ENCODE results near the gene CCDC183. TPM values are rescaled to one million over a fixed set of nuclear protein-coding genes. Genes with fewer than 3 reads are reported as not detected.

CCDC183 gene
- total RNA-seq, 2 experiments from 2014 or later = 0.97 to 1.1 TPM

DNA sequence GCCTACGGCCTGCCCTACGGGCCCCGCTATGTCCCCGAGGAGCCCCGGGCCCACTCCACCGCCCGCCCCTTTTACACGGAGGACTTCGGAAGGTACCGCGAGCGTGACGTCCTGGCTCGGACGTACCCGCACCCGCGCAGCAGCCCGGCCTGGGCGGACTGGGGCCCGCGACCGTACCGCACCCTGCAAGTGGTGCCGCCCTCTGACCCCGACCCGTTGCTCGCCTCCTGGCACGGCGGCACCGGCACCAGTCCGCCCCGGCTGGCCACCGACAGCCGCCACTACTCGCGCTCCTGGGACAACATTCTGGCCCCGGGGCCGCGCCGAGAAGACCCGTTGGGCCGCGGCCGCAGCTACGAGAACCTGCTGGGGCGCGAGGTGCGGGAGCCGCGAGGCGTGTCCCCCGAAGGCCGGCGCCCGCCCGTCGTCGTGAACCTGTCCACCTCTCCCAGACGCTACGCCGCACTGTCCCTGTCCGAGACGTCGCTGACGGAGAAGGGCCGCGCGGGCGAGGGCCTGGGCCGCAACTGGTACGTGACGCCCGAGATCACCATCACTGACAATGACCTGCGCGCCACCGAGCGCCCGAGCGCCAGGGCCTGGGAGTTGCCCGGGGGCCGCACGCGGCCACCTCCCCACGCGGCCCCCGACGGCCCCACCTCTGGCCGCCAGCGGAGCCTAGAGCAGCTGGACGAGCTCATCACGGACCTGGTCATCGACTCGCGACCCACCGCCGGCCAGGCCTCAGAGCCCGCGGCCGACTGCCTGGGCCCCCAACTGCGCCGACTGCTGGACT lies 49.5 kb downstream of the CCDC183 start:
- peak overlapping the region; percentile 41 for H3K4me3 Mint-ChIP-seq

DNA sequence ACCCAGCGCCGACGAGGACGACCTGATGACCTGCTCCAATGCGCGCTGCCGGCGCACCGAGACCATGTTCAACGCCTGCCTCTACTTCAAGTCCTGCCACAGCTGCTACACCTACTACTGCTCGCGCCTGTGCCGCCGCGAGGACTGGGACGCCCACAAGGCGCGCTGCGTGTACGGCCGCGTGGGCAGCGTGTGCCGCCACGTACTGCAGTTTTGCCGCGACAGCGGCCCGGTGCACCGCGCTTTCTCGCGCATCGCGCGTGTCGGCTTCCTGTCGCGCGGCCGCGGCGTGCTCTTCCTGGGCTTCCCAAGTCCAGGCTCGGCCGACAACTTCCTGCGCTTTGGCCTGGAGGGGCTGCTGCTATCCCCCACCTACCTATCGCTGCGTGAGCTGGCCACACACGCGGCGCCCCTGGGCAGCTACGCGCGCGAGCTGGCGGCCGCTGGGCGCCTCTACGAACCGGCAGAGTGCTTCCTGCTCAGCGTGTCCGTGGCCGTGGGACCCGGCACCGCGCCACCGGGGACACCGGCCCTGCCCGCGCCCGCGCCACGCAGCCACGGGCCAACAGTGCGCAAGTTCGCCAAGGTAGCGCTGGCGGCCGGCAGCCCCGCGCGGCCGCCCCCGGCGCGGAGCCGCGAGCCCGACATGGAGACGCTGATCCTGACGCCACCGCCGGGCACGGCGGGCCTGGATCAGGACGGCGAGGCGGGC lies 50.4 kb downstream of the CCDC183 start:
- no peak for DNase-seq
- ChIA-PET CTCF (interaction anchor here (0.9 to 2.5 kb wide), 5 partner anchors 18 to 200 kb away, joined by 3 to 8 read pairs (median 3); partner anchors contain the start of genes NPDC1 and TRAF2), POLR2A (no interaction called here)
- peaks cover 17% of the 10 kb centered on the region for H3K27me3 Mint-ChIP-seq
- no peak overlapping the region for H3K4me3 Mint-ChIP-seq
- no peaks in the 10 kb centered on the region for H3K9me3 Mint-ChIP-seq
- peak overlapping the region; percentile 62 for H3K27ac Mint-ChIP-seq
- H3K36me3 Mint-ChIP-seq (ENCODE audit: low read depth) = peaks cover 3% of the 10 kb centered on the region
- peaks cover 27% of the 10 kb centered on the region for H3K4me1 Mint-ChIP-seq

More for the DNA sequence above, 49.5 kb downstream of the CCDC183 start:
- peaks cover 6% of the 10 kb centered on the region for H3K36me3 Mint-ChIP-seq (ENCODE audit: low read depth)
- H3K9me3 Mint-ChIP-seq = no peaks in the 10 kb centered on the region
- DNase-seq = no peak
- H3K27me3 Mint-ChIP-seq = peaks cover 17% of the 10 kb centered on the region
- ChIA-PET CTCF (interaction anchor here (1.0 to 2.5 kb wide), 2 partner anchors 17 to 201 kb away, joined by 3 to 8 read pairs; partner anchors contain the start of gene NPDC1), POLR2A (no interaction called here)
- peaks cover 27% of the 10 kb centered on the region for H3K4me1 Mint-ChIP-seq
- H3K27ac Mint-ChIP-seq = peak overlapping the region; percentile 57

DNA sequence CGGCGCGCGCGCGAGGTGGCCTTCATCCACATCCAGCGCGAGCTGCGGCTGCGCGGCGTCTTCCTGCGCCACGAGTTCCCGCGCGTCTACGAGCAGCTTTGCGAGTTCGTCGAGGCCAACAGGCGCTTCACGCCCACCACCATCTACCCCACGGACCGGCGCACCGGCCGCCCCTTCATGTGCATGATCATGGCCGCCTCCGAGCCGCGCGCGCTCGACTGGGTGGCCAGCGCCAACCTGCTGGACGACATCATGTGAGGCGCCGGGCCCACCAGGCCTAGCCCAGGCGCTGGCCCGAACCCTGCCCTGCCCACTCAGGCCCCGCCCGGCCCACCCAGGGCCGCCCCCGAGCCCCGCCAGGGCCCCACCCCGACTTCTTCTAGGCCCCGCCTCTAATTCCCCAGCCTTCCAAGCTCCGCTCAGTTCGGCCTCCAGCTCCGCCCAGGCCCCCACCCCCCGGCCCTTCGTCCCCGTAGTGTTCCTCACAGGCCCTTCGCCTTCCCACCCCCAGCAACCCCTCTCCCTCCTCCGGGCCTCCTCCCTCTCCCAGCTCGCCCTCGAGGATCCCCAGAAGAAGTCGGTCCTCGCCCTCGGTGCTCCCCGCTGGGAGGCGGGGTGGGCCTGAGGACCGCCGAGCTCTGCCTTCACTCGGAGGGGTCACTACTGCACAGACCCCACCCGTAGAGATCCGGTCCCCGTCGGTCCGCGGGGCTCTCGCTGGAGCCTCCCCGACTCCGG lies 51.1 kb downstream of the CCDC183 start:
- no peak for DNase-seq
- Mint-ChIP-seq H3K4me1 (peaks cover 23% of the 10 kb centered on the region), H3K4me3 (peak overlapping the region; percentile 92), H3K27me3 (peaks cover 17% of the 10 kb centered on the region), H3K36me3 (ENCODE audit: low read depth) (peaks cover 3% of the 10 kb centered on the region), H3K27ac (peak overlapping the region; percentile 67), H3K9me3 (no peaks in the 10 kb centered on the region)
- POLR2A ChIA-PET = no interaction called here
- CTCF ChIA-PET = interaction anchor here (0.9 to 2.2 kb wide), 5 partner anchors 18 to 182 kb away, joined by 3 to 7 read pairs (median 3); partner anchors contain the start of gene TRAF2

DNA sequence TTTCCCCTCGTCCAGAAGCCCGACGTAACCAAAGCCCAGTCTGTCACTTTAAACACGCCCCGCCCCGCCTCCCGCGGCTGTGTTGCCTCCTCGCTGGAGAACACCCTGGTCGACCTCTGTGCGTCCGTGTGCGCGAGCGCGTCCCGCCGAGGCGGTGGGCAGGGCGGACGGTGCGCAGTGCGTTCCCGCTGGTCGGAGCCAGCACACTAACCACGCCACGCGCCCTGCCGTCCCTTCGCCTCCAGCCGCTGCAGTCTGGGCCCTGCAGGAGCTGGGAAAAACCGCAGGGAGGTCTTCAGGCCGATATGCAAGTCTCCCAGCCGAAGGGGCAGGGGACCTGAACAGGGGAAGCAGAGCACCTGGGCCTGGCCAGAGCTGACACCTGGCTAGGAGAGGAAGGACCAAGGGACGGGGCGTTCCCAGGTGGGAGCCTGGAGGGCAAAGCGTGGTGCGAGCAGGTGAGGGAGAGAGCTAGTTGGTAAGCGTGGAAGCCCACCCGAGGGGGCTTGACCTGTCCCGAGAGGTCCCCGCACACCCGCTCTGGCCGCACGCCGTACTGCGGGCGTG lies 51.8 kb downstream of the CCDC183 start:
- Mint-ChIP-seq H3K4me1 (peaks cover 21% of the 10 kb centered on the region), H3K4me3 (peak overlapping the region; percentile 92), H3K27ac (peak overlapping the region; percentile 67), H3K36me3 (ENCODE audit: low read depth) (peaks cover 3% of the 10 kb centered on the region), H3K27me3 (peaks cover 17% of the 10 kb centered on the region), H3K9me3 (no peaks in the 10 kb centered on the region)
- CTCF ChIA-PET = interaction anchor here (0.9 to 2.2 kb wide), 4 partner anchors 22 to 181 kb away, joined by 3 to 7 read pairs (median 4); partner anchors contain the start of gene TRAF2
- POLR2A ChIA-PET = no interaction called here
- peak; percentile 81 for DNase-seq

DNA sequence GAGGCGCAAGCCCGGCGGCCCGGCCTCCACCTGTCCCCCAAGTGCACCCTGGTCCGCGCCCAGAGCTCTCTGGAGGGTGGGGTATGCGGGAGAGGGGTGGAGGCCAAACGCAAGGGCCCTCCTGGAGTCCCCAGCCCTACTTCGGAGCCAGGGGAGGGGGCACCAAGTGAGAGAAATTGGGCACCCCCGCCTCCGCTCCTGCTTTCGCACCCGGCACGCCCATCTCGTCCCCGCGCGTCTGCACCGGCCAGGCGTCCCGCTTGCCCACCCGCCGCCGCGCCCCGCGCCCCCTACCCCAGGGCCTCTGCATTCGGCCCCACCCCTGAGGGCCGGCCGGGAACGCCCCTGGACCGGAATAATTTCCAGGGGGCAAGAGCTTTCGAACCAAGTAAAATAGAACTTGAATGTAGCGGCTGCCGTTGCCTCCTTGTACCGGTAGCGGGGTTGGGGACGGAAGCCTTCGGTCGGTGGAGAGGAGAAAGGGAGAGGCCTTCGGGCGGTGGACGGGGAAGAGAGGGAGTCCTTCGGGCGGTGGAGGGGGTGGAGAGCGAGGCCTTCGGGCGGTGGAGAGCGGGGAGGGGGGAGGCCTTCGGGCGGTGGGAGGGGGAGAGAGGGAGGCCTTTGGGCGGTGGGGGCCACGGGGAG lies 52.4 kb downstream of the CCDC183 start:
- Mint-ChIP-seq H3K4me1 (peaks cover 19% of the 10 kb centered on the region), H3K36me3 (ENCODE audit: low read depth) (peaks cover 3% of the 10 kb centered on the region), H3K4me3 (peak overlapping the region; percentile 92), H3K27me3 (peaks cover 16% of the 10 kb centered on the region), H3K9me3 (no peaks in the 10 kb centered on the region), H3K27ac (peak overlapping the region; percentile 86)
- ChIA-PET POLR2A (no interaction called here), CTCF (interaction anchor here (0.9 to 2.2 kb wide), 3 partner anchors 22 to 181 kb away, joined by 3 to 7 read pairs (median 6); no protein-coding TSS in a partner anchor)
- DNase-seq = peak; percentile 55

DNA sequence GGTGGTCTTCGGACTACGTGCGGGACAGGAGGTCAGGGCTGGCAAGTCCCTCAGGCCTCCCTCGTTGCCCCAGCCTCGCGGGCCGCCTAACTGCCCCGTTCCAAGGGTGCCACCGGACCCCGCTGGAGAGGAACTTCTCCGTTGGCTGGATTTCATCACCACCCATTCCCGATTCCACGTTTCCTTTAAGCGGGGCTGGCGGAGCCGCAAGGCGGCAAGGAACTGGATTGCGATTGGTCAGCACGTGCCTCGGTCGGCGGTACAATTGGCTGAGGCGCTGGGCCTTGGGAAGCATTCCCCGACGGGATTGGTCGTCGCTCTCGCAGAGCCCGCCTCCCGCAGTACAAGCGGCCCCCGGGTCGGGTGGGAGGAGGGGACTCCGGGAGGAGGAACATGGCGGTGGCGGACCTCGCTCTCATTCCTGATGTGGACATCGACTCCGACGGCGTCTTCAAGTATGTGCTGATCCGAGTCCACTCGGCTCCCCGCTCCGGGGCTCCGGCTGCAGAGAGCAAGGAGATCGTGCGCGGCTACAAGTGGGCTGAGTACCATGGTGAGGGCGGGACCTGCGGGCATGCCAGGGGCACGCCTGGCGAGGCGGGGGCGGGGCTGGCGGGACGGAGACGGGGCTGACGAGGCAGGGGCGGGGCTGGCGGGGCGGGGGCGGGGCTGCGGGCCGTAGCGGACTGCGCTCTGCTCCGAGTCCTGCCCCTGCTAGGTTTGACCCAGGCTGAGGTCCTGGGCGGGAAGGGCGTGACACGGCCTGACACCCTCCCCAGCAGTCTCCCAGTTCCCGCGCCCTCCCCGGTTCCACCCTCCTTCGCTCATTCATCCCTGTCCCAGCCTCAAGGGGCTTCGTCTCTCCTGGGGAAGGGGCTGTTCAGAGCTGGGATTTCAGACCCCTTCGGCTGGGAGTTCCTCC lies 53.2 kb downstream of the CCDC183 start, which contains the start of gene PHPT1:
Gene PHPT1 (plus strand): TSS at position 372 of the 922 bp plus-strand sequence. CDS start 22 bp downstream, at position 394.
- H3K27me3 Mint-ChIP-seq = peaks cover 14% of the 10 kb centered on the region
- H3K4me3 Mint-ChIP-seq = peak within 1 kb of the TSS; percentile 92
- H3K36me3 Mint-ChIP-seq (ENCODE audit: low read depth) = peaks cover 3% of the 10 kb centered on the region
- DNase-seq = peak; percentile 97
- H3K4me1 Mint-ChIP-seq = peaks cover 17% of the 10 kb centered on the region
- POLR2A ChIA-PET = no interaction called here
- CTCF ChIA-PET = interaction anchor here (1.1 to 2.2 kb wide), 2 partner anchors 53 to 95 kb away, joined by 3 to 6 read pairs; partner anchors contain the start of gene FBXW5
- no peaks in the 10 kb centered on the region for H3K9me3 Mint-ChIP-seq
- peak within 1 kb of the TSS; percentile 88 for H3K27ac Mint-ChIP-seq

DNA sequence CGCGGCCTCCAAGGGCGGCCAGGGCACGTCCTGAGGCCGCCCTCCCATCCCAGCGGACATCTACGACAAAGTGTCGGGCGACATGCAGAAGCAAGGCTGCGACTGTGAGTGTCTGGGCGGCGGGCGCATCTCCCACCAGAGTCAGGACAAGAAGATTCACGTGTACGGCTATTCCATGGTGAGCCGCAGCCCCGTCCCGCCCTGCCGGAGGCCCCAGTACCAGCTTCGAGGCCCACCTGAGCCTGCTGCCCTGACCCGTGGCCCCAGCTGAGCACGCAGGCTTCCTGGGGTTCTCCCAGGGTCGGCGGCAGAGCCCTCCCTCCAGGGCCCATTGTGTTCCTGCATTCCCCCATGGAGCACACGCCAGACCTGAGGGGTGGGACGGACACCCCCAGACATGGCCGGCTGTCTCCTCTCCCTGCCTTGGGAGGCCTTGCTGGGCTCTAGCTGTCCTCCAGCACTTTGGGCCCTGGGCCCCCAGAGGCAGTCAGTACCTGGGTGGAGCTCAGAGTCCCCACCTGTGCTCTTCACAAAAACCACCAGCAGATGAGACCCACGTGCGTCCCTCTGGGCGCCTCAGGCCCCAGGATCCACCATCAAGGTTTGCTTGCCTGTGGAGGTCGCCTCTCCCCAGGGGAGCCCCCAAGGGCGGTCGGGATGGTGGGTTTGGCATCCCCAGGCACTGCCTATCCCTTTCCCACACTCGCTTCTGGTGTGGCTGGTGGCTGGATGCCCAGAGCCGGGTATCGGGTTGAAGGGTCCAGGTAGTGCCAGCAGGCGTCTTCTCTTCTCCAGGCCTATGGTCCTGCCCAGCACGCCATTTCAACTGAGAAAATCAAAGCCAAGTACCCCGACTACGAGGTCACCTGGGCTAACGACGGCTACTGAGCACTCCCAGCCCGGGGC lies 54.1 kb downstream of the CCDC183 start:
- H3K36me3 Mint-ChIP-seq (ENCODE audit: low read depth) = peaks cover 3% of the 10 kb centered on the region
- ChIA-PET CTCF (interaction anchor here (1.1 kb wide), 1 partner anchor 94 kb away, joined by 3 read pairs; the partner anchor contains the start of gene FBXW5), POLR2A (no interaction called here)
- H3K9me3 Mint-ChIP-seq = no peaks in the 10 kb centered on the region
- peak overlapping the region; percentile 92 for H3K4me3 Mint-ChIP-seq
- H3K27ac Mint-ChIP-seq = peak overlapping the region; percentile 88
- peaks cover 17% of the 10 kb centered on the region for H3K4me1 Mint-ChIP-seq
- no peak for DNase-seq
- H3K27me3 Mint-ChIP-seq = peaks cover 13% of the 10 kb centered on the region

DNA sequence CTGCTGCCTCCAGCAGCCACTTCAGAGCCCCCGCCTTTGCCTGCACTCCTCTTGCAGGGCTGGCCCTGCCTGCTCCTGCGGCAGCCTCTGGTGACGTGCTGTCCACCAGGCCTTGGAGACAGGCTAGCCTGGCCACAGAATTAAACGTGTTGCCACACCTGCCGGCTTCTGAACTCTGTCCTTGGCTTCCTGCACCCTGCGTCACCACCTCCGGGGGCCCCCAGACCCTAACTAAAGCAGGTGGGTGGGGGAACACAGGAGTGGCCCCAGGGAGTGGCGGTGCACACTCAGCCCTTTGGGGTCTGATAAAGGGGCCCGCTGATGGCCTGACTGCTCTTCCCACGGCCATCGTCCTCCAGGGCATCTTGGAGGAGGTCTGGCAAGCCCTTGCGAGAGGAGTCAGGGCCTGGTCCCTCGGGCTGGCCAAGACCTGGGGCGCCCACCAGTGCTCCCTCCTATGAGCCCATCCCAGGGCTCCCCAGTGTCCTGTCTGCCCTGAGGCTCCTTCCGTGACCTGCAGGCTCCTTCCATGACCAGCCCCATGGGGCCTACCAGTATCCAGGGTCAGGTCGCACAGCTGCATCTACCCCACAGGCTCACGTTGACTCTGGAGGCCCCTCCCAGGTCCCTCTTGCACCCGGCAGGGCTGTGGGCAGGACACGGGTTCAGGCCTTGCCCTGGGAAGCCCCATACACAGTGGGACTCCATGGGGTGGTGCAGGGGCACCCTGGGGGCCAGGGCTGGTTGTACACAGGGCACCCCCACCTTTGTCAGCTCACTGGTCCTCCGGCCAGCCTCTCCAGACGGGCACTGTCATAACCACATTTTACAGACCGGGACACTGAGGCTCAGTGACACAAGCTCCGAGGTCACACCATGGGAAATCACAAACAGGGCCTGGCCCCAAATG lies 55.0 kb downstream of the CCDC183 start:
- Mint-ChIP-seq H3K27ac (no peak overlapping the region), H3K9me3 (no peaks in the 10 kb centered on the region), H3K27me3 (peaks cover 11% of the 10 kb centered on the region), H3K36me3 (ENCODE audit: low read depth) (peaks cover 3% of the 10 kb centered on the region), H3K4me1 (peaks cover 17% of the 10 kb centered on the region), H3K4me3 (no peak overlapping the region)
- ChIA-PET CTCF (interaction anchor here (1.1 to 1.8 kb wide), 2 partner anchors 8 to 93 kb away, joined by 3 to 5 read pairs; partner anchors contain the start of genes AJM1 and FBXW5), POLR2A (no interaction called here)
- no peak for DNase-seq

DNA sequence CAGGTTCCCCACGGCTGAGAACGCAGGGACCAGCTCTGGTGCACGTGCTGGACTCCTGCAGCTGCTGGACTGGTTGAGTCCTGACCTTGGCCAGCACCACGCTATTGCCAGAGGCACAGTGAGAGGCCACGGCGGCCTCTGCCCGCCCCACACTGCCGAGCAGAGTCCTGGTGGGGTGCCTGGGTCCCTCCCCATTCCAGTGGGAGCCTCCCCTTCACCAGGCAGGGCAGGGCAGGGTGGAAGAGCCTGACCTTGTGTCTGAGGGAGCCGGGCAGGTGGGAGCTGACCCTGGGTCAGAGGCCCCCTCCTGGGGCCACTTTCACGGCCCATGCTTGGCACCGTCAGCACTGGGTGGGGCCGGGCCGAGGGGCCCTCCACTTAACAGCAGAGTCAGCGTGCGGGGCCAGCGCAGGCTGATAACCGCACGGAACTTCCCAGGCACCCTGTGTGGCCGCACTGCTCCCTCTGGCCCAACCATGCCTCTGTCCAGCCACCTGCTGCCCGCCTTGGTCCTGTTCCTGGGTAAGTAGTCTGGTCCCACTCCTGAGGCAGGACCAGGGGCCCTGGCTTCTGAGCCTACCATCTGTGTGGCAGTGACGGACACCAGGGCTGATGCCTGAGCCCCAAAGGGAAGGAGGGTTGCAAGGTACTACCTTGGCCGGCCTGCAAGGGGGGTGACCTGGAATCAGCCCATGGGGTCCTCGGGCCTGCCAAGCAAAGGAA lies 56.0 kb downstream of the CCDC183 start, which contains the start of gene MAMDC4:
Gene MAMDC4 (plus strand): TSS at position 406 of the 723 bp plus-strand sequence. CDS start 71 bp downstream, at position 477.
- no peak for DNase-seq

More for the DNA sequence above, 56.0 kb downstream of the CCDC183 start, which contains the start of gene MAMDC4:
- ChIA-PET CTCF (interaction anchor here (1.8 kb wide), 1 partner anchor 9 kb away, joined by 5 read pairs; the partner anchor contains the start of gene AJM1), POLR2A (no interaction called here)
- Mint-ChIP-seq H3K4me1 (peaks cover 12% of the 10 kb centered on the region), H3K27me3 (peaks cover 7% of the 10 kb centered on the region), H3K36me3 (ENCODE audit: low read depth) (no peaks in the 10 kb centered on the region), H3K27ac (no peak within 1 kb of the TSS), H3K4me3 (no peak within 1 kb of the TSS), H3K9me3 (no peaks in the 10 kb centered on the region)

Data from activated CD4-positive, alpha-beta T cell treated with anti-CD3 and anti-CD28 coated beads, Interleukin-2, amount 10 ng/mL, durations not matched to agents 7 days and 5 days (primary cell).